Measurements from ENCODE around the gene GABRB1.

GABRB1 gene

GRCh38 chr4:47390428-47391125 lies 359.2 kb downstream of the GABRB1 start:
- Histone ChIP-seq H3K9ac (ENCODE audit: low read length) (no peak overlapping the region), H4K20me1 (ENCODE audit: insufficient read depth, low read length) (no peaks in the 10 kb centered on the region), H3F3A (ENCODE audit: insufficient read depth, low read length) (no peaks in the 10 kb centered on the region), H3K4me1 (ENCODE audit: low read length) (no peaks in the 10 kb centered on the region), H3K4me2 (ENCODE audit: low read depth, low read length) (no peak overlapping the region), H3K9me2 (replicated peaks; ENCODE audit: insufficient read depth, low read length) (no peaks in the 10 kb centered on the region), H3K27ac (ENCODE audit: low read length) (no peak overlapping the region), H3K4me3 (ENCODE audit: low read length) (no peak overlapping the region), H3K9me3 (replicated peaks; ENCODE audit: insufficient read depth, low read length) (no peaks in the 10 kb centered on the region), H3K36me3 (replicated peaks; ENCODE audit: insufficient read depth, low read length) (no peaks in the 10 kb centered on the region), H2AFZ (ENCODE audit: low read length) (no peak overlapping the region), H3K27me3 (replicated peaks; ENCODE audit: insufficient read depth, low read length) (no peaks in the 10 kb centered on the region), H3K79me2 (ENCODE audit: low read length) (no peaks in the 10 kb centered on the region)
- DNase-seq: no peak
- no peak for TF ChIP-seq EZH2 (optimal IDR thresholded peaks at IDR 0.05; ENCODE audit: low read depth, low read length)
- TF ChIP-seq EZH2phosphoT487 (IDR thresholded peaks at IDR 0.05; ENCODE audit: low read length): no peak
- TF ChIP-seq CTCF (IDR thresholded peaks at IDR 0.05; ENCODE audit: low read length): no peak

- Histone ChIP-seq H3K4me2 (ENCODE audit: low read depth, low read length) (no peak overlapping the region), H3K9me2 (replicated peaks; ENCODE audit: insufficient read depth, low read length) (no peaks in the 10 kb centered on the region), H3K9ac (ENCODE audit: low read length) (no peak overlapping the region), H3K36me3 (replicated peaks; ENCODE audit: insufficient read depth, low read length) (no peaks in the 10 kb centered on the region), H3K79me2 (ENCODE audit: low read length) (no peaks in the 10 kb centered on the region), H3K9me3 (replicated peaks; ENCODE audit: insufficient read depth, low read length) (no peaks in the 10 kb centered on the region), H3K4me3 (ENCODE audit: low read length) (no peak overlapping the region), H3F3A (ENCODE audit: insufficient read depth, low read length) (no peaks in the 10 kb centered on the region), H3K4me1 (ENCODE audit: low read length) (no peaks in the 10 kb centered on the region), H3K27me3 (replicated peaks; ENCODE audit: insufficient read depth, low read length) (no peaks in the 10 kb centered on the region), H3K27ac (ENCODE audit: low read length) (no peak overlapping the region), H2AFZ (ENCODE audit: low read length) (no peak overlapping the region), H4K20me1 (ENCODE audit: insufficient read depth, low read length) (no peaks in the 10 kb centered on the region)
- no peak for DNase-seq
- TF ChIP-seq CTCF (IDR thresholded peaks at IDR 0.05; ENCODE audit: low read length): no peak
- no peak for TF ChIP-seq EZH2 (optimal IDR thresholded peaks at IDR 0.05; ENCODE audit: low read depth, low read length)
- TF ChIP-seq EZH2phosphoT487 (IDR thresholded peaks at IDR 0.05; ENCODE audit: low read length): no peak
Measured at GRCh38 chr4:47391256-47391655, 359.9 kb downstream of the GABRB1 start.

- no peaks in the 10 kb centered on the region for H3K27me3 ChIP-seq (replicated peaks; ENCODE audit: insufficient read depth, low read length)
- no peaks in the 10 kb centered on the region for H4K20me1 ChIP-seq (ENCODE audit: insufficient read depth, low read length)
- H3K79me2 ChIP-seq (ENCODE audit: low read length): no peaks in the 10 kb centered on the region
- DNase-seq: no peak
- H3K4me2 ChIP-seq (ENCODE audit: low read depth, low read length): no peak overlapping the region
- H3K9me3 ChIP-seq (replicated peaks; ENCODE audit: insufficient read depth, low read length): no peaks in the 10 kb centered on the region
- H2AFZ ChIP-seq (ENCODE audit: low read length): no peak overlapping the region
- no peaks in the 10 kb centered on the region for H3K9me2 ChIP-seq (replicated peaks; ENCODE audit: insufficient read depth, low read length)
- no peaks in the 10 kb centered on the region for H3K4me1 ChIP-seq (ENCODE audit: low read length)
- no peak overlapping the region for H3K9ac ChIP-seq (ENCODE audit: low read length)
- H3F3A ChIP-seq (ENCODE audit: insufficient read depth, low read length): no peaks in the 10 kb centered on the region
- H3K27ac ChIP-seq (ENCODE audit: low read length): no peak overlapping the region
- H3K4me3 ChIP-seq (ENCODE audit: low read length): no peak overlapping the region
- TF ChIP-seq EZH2phosphoT487 (IDR thresholded peaks at IDR 0.05; ENCODE audit: low read length) (no peak), CTCF (IDR thresholded peaks at IDR 0.05; ENCODE audit: low read length) (no peak), EZH2 (optimal IDR thresholded peaks at IDR 0.05; ENCODE audit: low read depth, low read length) (no peak)
- H3K36me3 ChIP-seq (replicated peaks; ENCODE audit: insufficient read depth, low read length): no peaks in the 10 kb centered on the region
Measured at GRCh38 chr4:47406408-47406807, 375.0 kb downstream of the GABRB1 start.
